ENCODE measurements around the gene LYSMD2.

DNA sequence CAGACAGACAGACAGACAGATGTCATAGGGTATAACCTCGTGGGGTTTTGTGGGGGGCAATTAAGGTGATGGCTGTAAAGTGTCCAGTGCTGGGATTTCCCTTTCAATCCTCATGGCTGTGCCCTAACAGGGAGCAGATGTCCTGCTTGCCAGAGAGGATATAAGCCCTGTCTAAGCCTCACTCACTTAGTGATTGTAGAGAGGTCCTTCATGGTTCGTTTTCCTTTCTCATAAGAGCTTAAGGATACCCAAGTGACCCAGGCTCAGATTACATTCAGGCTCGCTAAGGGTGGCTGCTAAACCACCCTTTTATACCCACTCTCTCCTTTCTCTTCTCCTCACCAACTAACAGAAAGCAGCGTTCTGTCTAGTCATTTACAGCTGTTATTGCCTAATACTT lies 19.2 kb downstream of the LYSMD2 start:
- TF ChIP-seq CTCF (IDR thresholded peaks at IDR 0.05) (no peak), POLR2A (IDR thresholded peaks at IDR 0.05) (no peak)

Measured in heart left ventricle (tissue), 13 donors.